ENCODE results near the gene SNX27.
"Not testable (repeated sequence)": the region's sequence is repeated elsewhere in the genome, so short reads cannot be mapped to it uniquely, and the experiment has no call there.

- TF ChIP-seq CTCF, POLR2A, POLR2AphosphoS5 (IDR thresholded peaks at IDR 0.05): not testable (repeated sequence)
Observed at GRCh38 chr1:151618996-151619395, 7.1 kb downstream of the SNX27 start.
